COLO668 (cell line): Measurements from ENCODE around the gene NELFB.

ENCODE experiments used
- DNase-seq: peaks from one replicate; lab custom pipeline; 2025; ENCODE audit not compliant: unreplicated experiment; lab: John Stamatoyannopoulos, UW

The NELFB gene

DNA sequence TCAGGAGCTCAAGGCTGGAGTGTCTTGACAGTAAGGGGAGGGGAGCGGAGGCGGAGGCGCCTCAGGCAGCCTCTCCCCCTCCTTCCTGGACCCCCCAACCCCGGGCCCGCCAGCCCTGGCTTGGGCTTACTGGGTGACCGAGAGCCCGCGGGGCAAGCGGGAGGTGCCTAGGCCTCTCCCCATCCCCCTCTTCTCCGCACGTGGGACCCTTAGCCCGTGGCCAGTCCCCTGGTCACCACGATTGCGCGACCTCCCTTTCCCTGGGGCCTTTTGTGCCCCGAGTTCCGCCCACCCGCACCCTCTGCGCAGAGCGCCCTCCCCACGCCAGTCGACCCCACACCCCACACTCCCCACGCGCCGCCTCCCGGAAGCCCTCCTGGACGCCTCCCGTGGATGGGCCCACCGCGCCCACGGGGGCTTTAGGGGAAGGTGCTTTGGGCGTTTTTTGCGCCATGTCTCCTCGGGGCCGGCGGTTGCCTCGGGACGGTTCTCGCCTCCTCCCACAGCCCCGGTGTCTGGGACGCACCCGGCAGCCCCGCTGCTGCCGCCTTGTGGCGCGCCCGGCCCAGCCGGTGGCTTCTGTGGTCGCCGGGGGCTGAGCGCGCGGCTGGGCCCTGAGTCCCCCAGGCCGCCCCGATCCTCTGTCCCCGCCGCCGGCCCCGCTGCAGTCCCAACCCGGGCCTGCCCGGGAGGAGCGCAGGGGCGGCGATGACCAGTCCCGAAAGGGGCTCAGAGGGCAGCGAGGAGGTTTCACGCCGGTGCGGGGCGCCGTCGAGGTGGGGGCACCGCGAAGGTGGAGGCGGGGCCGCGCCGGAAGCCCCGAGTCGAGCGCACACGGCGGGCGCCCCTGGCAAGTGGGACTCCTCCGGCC lies 25.6 kb downstream of the NELFB start:
- DNase-seq: no peak

DNA sequence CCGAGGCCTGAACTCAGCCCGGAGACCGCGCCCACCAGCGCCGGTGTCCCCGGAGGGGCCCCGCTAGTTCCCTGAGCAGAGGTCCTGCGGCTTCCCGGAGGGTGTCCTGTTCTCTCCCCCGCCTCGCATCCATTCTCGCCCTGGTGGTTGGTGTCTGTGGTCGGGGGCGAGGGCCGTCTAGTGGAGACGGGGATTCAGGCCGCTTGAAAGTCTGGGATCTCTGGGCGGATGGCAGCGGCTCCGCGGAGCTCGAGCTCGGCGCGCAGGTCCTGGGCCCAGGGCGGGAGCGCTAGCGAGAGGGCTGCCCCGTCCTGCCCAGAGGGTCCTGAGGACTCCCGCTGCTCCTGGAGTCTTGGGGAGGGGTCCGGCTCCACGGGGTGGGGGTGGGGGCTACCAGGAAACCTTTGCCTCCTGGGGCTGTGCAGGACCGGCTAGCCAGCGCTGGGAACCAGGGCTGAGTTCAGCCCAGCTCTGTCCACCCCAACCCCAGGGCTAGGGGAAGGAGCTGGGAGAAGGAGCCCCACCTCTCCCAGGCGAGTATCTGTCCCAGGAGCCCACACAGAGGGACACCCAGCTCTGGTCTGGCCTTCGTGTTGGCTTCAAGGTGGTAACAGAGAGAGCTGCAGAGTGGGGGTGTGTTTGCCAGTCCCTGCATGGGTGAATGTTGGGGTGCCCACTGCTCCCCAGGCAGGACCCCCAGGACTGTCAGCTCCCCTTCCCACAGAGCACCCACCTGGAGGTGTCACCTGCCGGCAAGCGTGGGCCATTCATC lies 26.4 kb downstream of the NELFB start:
- no peak for DNase-seq

DNA sequence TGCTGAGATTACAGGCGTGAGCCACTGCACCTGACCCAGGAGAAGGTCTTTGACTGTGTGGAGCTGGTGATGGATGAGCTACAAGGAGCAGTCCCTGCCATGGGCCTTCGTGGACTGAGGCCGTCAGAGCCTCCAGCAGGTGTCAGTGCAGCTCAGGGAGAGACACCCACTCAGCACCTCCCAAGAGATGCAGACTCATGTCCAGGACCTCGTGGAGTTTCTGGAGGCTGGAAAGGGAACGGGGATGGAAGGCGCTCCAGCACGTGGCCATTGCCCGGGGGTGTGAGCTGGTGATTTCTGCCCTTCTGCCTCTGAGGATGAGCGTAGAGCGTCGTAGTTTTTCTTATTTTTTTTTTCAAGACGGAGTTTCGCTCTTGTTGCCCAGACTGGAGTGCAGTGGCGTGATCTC lies 31.9 kb downstream of the NELFB start:
- peak; percentile 75 for DNase-seq

GRCh38 chr9:137293094-137293481 lies 38.0 kb downstream of the NELFB start:
- DNase-seq: no peak

- no peak for DNase-seq
These were observed 38.5 kb downstream of the NELFB start for GRCh38 chr9:137293482-137294090.

GRCh38 chr9:137294091-137294680 lies 39.1 kb downstream of the NELFB start:
- peak; percentile 67 for DNase-seq

DNA sequence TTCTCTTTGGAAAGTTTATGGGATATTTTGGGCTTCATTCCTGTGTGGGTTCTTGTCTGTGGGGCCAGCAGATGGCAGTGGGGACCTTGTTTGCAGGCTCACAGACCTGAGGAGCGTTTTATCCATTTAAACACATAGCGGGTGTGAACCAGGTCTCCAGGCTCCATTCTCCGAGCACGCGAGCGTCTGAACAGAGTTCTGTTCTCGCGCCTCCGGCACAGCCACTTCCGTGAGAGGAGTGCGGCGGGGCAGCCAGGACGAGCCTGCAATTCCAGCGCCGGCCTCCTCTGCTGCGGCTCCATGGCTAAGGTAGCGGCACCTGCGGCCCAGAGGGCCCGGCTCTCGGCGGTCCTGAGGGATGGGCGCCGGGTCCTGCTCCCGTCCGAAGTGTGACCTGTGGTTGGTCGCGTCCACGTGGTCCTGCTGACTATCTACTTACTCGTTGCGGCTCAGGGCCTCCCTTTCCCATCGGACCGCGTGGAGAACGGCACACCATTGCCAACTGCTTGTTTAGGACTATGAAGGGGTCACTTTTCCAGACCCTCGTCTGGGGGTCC lies 39.6 kb downstream of the NELFB start:
- peak; percentile 68 for DNase-seq

DNA sequence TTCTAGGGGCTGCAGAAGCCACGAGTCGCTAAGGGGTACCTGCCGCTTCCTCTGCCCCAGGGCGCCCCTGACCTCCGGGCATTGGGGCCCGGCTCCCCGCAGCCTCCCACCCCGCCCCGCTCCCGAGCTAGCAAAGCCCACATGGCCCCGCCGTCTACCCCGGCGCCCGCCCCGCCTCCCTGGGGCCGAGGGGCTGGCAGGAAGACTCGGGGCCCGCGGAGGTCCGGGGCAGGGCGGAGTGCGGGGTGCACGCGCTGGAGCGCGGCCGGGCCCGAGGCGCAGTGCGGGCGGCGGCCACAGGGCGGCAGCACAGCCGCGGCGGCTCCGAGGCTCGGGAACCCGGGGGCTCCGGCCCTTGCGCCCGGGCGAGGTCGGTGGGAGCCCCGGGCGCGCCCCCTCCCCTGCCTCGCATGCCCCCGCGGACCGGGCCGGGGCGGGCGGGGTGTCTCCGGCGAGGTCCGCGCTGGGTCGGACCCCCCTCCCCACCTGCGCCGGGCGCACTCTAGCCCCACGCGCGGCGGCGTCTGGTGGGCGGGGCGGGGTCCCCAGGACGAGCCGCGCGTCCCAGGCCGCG lies 40.2 kb downstream of the NELFB start:
- peak; percentile 67 for DNase-seq

- DNase-seq: peak; percentile 42
These were observed 40.9 kb downstream of the NELFB start for GRCh38 chr9:137295849-137296669.

GRCh38 chr9:137296670-137297664 lies 41.8 kb downstream of the NELFB start:
- no peak for DNase-seq

GRCh38 chr9:137297966-137298365 lies 42.8 kb downstream of the NELFB start:
- DNase-seq: peak; percentile 24

DNA sequence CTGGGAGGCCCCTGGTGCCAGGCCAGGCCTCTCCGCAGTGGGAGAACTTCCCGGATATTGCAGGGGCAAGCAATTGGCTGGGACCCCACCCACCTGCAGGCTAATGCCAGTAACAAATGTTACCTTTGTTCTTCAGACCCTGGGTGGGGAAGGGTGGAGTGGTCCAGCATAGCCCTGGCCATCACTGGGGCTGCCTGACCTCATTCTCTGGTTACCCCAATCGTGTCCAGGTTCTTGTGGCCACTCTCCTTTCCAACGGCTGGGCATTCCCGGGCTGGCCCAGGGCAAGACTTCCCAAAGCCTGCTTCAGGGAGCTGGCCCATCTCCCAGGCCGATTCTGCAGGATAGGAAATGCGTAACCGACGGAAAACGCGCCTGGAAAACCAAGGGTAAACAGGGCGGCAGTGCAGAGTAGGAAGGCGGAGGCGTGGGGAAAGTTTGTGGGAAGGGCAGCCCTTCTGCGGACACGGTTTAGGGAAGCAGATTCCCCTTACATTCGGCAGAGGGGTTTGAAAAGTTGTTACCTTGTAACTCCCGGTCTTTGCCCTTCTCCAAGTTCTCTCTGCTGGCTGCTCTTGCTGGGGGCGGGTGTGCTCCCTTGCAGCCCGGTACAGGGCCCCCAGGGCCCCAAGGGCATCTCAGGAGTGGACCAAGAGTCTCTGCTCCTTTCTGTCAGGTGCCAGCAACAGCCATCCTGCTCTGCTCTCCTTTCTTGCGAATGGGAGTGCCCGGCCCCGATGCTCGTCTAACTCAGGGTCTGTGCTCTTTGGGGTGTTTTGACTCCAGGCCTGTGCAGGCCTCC lies 43.5 kb downstream of the NELFB start:
- DNase-seq: no peak

GRCh38 chr9:137299203-137299565 lies 44.1 kb downstream of the NELFB start:
- DNase-seq: no peak

- DNase-seq: no peak
These were observed 44.8 kb downstream of the NELFB start for GRCh38 chr9:137299938-137300337.

DNA sequence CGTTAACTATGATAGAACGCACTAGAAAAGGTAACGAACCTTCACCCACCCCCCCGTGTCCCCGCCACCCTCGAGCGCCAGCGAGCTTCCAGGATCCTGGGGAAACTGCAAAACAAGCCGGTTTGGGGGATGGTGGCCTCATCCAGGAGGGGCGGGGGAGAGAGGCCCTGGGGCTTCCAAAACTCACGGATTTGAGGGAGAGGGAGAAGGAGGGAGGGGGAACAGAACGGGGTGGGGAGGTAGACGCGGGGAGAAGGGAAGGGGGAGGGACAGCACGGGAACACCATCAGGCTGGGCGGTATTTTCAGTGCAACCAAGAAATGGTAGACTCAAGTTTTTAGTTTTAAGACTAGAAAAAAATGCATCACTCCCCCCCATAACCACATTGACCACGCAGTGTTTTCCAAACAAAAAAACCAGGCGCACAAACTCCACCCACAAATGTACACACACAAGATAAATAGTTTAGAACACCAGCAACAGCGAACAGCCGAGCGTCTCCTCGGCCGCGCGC lies 45.5 kb downstream of the NELFB start:
- DNase-seq: no peak

DNA sequence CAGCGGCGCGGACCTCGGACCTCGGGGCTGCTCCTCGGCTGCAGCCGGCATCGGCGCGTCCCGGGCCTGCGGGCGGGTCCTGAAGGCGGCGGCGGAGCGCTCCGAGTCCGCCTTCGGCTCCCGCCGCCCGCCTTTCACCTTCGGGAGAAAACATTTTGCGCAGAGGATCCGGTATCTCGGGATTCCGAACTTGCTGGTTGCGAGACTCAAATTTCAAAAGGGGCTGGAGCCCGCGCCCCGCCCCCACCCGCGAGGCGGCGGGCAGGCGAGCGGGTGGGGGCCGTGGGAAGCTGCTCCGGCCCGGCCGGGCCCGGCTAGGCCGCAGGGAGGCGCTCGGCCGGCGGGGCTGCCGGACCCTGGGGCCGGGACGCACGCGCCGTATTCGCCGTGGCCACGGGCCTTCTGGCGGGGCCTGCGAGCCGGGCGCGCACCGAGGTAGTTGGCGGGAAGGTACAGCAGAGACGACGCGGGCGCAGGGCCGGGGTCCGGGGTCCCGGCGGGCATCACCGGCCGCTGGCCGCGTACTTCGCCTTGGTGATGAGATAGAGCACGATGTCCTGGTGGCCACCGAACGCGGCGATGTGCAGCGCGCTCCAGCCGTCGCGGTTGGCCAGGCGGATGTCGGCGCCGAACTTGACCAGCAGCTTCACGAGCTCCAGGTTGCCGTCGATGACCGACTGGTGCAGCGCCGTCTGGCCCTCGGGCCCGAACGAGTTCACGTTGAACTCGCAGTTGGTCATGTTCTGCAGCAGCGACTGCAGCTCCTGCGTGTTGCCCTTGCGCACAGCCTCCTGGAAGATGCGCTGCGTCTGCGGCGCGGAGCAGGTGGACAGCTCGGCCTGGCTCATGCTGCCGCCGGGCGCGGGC lies 46.2 kb downstream of the NELFB start:
- DNase-seq: peak; percentile 76

DNA sequence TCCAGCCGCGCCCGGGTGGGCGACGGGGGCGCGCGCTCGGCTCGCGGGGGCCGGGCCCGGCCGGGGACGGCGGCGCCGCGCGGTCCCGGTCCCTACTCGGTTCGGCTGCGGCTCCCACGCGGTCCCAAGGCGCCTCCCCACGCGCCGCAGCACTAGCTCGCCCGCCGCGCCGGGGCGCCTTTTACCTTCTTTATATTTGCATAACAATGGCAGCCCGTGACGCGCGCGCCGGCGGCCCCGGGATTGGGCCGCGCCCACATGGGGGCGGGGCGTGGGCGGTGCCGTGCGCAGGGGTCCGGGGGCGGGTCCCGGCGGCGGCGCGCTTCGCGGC lies 47.0 kb downstream of the NELFB start, which contains the start of gene NRARP:
TSS of gene NRARP (minus strand) at position 154 of the 331 bp plus-strand sequence. CDS start 343 bp downstream, outside the sequence.
- DNase-seq: peak; percentile 96
